Vagina (tissue), 2 donors: ENCODE data around the gene ZNF385B. TPM values are rescaled to one million over a fixed set of nuclear protein-coding genes. Genes with fewer than 3 reads are reported as not detected.

ENCODE experiments used
- DNase-seq, 2 donors: peaks; one replicate each; pipeline ENCODE4 v3.0.0-alpha.2; 2017; ENCODE audit errors: extremely low spot score in 2 of 2
- H3K27ac ChIP-seq: fragments of 200-600 bp; sonication (generic); one replicate; pipeline ENCODE4 v1.5.1; 2019
- H3K27me3 ChIP-seq: fragments of 200-600 bp; sonication (generic); one replicate; pipeline ENCODE4 v1.5.1; 2019
- H3K36me3 ChIP-seq, 2 donors: fragments of 200-600 bp; sonication (generic); one replicate each; pipeline ENCODE4 v1.5.1; 2017 to 2019
- H3K4me1 ChIP-seq: fragments of 200-600 bp; sonication (generic); one replicate; pipeline ENCODE4 v1.5.1; 2019
- H3K4me3 ChIP-seq, 2 donors: fragments of 200-600 bp; sonication (generic); 1 replicate in 1 of 2; 2 replicates in 1 of 2; pipeline ENCODE4 v1.5.1; 2016 to 2019
- H3K9me3 ChIP-seq: fragments of 200-600 bp; sonication (generic); one replicate; pipeline ENCODE4 v1.5.1; 2019
- POLR2A ChIP-seq, 2 donors: fragments of 450-650 bp; IDR thresholded peaks; one replicate each; pipeline ENCODE4 v1.6.1; 2017; ENCODE audit warnings: antibody characterized with exemption in 2 of 2, mild to moderate bottlenecking in 2 of 2, moderate library complexity in 2 of 2
- POLR2AphosphoS5 ChIP-seq, 2 donors: sonication (generic); formaldehyde crosslinking; IDR thresholded peaks; one replicate each; pipeline ENCODE4 v1.9.0; 2017; ENCODE audit warnings: antibody characterized with exemption in 2 of 2, mild to moderate bottlenecking in 2 of 2, low read depth in 1 of 2; ENCODE audit not compliant: insufficient read depth in 1 of 2
- intact Hi-C: fragments of 100-400 bp; cut with DNase I; formaldehyde crosslinking; loops from one replicate; pipeline ENCODE4 v1.15.1; 2023
- total RNA-seq: library from RNA; depleted of rRNA; stranded (reverse); fragments of >200 nt; gene quantifications from one replicate; pipeline ENCODE4 v1.2.3, GENCODE V29; 2016
- TF ChIP-seq, protein P1 (sequence below), 3 experiments: fragments of 450-650 bp in 2 of 3; fragments of 200-600 bp in 1 of 3; sonication (generic) in 1 of 3; IDR thresholded peaks; one replicate each; pipeline ENCODE4 v1.5.1; 2017 to 2019; ENCODE audit warnings: antibody characterized with exemption in 3 of 3, mild to moderate bottlenecking in 2 of 3, moderate library complexity in 2 of 3

The ZNF385B gene
- total RNA-seq, 1 donor from 2014 or later = 11.5 TPM

DNA sequence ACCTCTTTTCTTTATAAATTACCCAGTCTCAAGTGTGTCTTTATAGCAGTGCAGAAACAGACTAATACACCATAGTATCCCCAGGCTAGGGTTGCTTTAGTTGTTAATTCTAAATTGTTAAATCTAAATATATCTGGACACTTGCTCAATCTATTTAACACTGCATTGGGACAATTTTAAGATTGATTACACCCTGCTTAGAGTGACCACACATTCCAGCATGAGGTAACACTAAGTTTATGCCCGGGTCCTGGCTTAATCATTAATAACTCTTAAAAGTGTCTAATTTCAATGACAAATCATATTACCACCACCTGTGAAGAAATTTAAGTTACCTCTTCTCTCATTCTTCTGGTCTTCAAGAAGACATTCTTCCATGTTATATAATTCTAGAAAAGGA, 131.4 kb downstream of the ZNF385B start:
- no peak overlapping the region for H3K27ac ChIP-seq
- H3K9me3 ChIP-seq = no peaks in the 10 kb centered on the region
- intact Hi-C loops = no loop called here
- DNase-seq = no peak
- no peaks in the 10 kb centered on the region for H3K36me3 ChIP-seq
- H3K27me3 ChIP-seq = no peaks in the 10 kb centered on the region
- H3K4me1 ChIP-seq = no peaks in the 10 kb centered on the region
- no peak for TF ChIP-seq POLR2A (IDR thresholded peaks at IDR 0.05)
- TF ChIP-seq, protein P1, sequence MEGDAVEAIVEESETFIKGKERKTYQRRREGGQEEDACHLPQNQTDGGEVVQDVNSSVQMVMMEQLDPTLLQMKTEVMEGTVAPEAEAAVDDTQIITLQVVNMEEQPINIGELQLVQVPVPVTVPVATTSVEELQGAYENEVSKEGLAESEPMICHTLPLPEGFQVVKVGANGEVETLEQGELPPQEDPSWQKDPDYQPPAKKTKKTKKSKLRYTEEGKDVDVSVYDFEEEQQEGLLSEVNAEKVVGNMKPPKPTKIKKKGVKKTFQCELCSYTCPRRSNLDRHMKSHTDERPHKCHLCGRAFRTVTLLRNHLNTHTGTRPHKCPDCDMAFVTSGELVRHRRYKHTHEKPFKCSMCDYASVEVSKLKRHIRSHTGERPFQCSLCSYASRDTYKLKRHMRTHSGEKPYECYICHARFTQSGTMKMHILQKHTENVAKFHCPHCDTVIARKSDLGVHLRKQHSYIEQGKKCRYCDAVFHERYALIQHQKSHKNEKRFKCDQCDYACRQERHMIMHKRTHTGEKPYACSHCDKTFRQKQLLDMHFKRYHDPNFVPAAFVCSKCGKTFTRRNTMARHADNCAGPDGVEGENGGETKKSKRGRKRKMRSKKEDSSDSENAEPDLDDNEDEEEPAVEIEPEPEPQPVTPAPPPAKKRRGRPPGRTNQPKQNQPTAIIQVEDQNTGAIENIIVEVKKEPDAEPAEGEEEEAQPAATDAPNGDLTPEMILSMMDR (IDR thresholded peaks at IDR 0.05) = no peak
- TF ChIP-seq POLR2AphosphoS5 (IDR thresholded peaks at IDR 0.05; ENCODE audit: insufficient read depth in 1 of 2, low read depth in 1 of 2) = no peak
- H3K4me3 ChIP-seq = no peak overlapping the region

DNA sequence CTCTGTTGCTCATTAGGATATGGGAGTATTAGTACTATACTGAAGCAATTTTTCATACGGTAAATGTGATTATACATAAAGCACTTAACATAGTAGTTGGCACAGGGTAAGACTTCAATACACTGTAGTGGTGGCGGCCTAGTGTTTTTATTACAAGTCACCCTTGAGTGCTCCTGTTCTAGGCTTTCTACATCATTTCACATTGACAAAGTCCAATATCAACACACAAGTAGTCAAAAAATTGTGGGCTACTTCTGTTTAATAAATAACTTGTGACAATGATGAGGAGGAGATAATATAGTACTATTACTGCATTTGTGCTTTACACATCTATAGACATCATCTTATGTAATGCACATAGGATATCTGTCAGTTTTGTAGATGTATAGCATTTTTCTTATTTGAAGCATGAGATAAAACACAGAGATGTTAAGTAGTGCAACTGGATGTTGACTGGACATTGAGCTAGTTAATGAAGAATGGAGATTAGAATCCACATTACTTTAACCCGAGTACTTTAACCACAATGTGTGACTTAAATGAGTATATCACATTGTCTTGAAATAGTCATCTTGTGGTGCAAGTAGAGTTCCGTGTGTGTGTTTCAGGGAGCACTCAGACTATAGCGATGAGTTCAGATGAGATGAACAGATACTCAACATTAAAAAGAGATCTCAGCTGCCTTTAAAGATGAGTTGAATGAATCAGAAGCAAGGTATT, 134.8 kb downstream of the ZNF385B start:
- DNase-seq = no peak
- intact Hi-C loops = no loop called here
- H3K4me1 ChIP-seq = no peaks in the 10 kb centered on the region
- H3K27me3 ChIP-seq = no peaks in the 10 kb centered on the region
- no peaks in the 10 kb centered on the region for H3K9me3 ChIP-seq
- no peak overlapping the region for H3K4me3 ChIP-seq
- H3K27ac ChIP-seq = no peak overlapping the region
- TF ChIP-seq, protein P1 (IDR thresholded peaks at IDR 0.05) = no peak
- TF ChIP-seq POLR2A (IDR thresholded peaks at IDR 0.05) = no peak
- TF ChIP-seq POLR2AphosphoS5 (IDR thresholded peaks at IDR 0.05; ENCODE audit: insufficient read depth in 1 of 2, low read depth in 1 of 2) = no peak
- no peaks in the 10 kb centered on the region for H3K36me3 ChIP-seq

DNA sequence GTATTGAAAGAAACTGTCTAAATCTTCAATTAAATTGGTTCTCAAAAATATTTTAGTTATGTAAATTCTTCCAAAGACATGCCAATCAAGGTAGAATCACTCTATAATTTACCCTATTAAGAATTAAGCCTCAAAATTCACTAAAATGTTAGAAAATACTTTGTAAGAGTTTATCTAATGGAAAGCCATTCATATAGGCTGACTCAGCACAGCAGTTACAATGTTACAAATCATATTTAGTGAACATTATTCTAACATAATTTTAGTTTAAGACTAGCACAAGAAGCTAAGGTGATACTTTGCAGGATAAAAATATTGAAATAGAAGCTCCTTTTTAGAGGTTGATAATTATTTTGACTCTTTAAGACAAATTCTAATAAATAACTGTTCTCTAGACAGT, 137.0 kb downstream of the ZNF385B start:
- DNase-seq = no peak
- intact Hi-C loops = no loop called here
- H3K4me3 ChIP-seq = no peak overlapping the region
- H3K36me3 ChIP-seq = no peaks in the 10 kb centered on the region
- no peaks in the 10 kb centered on the region for H3K9me3 ChIP-seq
- H3K27ac ChIP-seq = no peak overlapping the region
- no peaks in the 10 kb centered on the region for H3K4me1 ChIP-seq
- H3K27me3 ChIP-seq = no peaks in the 10 kb centered on the region
- TF ChIP-seq POLR2A (IDR thresholded peaks at IDR 0.05) (no peak), POLR2AphosphoS5 (IDR thresholded peaks at IDR 0.05; ENCODE audit: insufficient read depth in 1 of 2, low read depth in 1 of 2) (no peak)
- TF ChIP-seq, protein P1 (IDR thresholded peaks at IDR 0.05) = no peak

DNA sequence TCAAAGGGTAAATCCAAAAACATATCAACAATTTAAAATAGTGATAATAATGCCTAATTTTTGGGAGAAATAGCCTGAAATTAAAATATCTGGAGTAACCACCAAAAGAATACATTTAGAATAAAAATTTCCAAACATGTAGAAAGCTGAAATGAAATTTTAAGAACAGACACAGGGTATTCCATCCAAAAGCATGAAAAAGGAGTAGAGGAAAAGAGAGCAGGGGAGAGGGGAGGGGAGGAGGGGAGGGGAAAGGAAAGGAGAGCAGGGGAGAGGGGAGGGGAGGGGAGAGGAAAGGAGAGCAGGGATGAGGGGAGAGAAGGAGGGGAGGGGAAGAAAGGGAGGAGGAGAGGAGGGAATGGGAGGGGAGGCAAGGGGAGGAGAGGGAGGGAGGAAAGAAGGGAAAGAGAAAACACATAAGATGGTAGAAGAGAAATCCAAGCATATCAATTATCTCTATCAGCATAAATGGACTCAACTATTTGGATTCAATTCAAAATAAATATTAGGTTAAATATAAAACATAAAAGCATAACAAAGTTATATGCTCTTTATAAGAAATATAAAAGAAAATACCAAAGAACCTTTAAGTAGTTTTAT, 141.1 kb downstream of the ZNF385B start:
- TF ChIP-seq POLR2AphosphoS5 (IDR thresholded peaks at IDR 0.05; ENCODE audit: insufficient read depth in 1 of 2, low read depth in 1 of 2) (no peak), POLR2A (IDR thresholded peaks at IDR 0.05) (no peak)
- H3K4me1 ChIP-seq = no peaks in the 10 kb centered on the region
- intact Hi-C loops = no loop called here
- H3K27me3 ChIP-seq = no peaks in the 10 kb centered on the region
- no peak overlapping the region for H3K4me3 ChIP-seq
- no peaks in the 10 kb centered on the region for H3K36me3 ChIP-seq
- no peaks in the 10 kb centered on the region for H3K9me3 ChIP-seq
- H3K27ac ChIP-seq = no peak overlapping the region
- DNase-seq = no peak

DNA sequence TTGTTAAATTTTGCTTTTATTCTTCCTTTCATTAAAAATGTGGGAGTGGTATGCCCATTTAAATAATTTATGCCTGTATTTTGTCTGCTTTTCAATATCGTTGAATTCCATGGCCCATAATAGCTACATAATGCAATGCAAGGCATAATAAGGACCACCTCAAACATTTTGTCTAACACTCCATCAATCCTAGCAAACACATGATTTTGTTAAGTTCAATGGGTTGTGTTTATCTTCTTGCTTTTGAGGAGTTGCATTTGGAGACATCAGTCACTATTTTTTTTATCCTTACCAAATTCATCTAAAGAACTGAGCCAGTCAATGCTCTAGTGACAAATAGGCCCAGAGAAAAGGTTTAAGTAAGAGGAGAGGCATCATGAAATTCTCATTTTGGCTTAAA, 145.5 kb downstream of the ZNF385B start:
- no peaks in the 10 kb centered on the region for H3K27me3 ChIP-seq
- no peaks in the 10 kb centered on the region for H3K4me1 ChIP-seq
- intact Hi-C loops = no loop called here
- H3K27ac ChIP-seq = no peak overlapping the region
- no peaks in the 10 kb centered on the region for H3K9me3 ChIP-seq
- no peak for DNase-seq
- H3K36me3 ChIP-seq = no peaks in the 10 kb centered on the region
- H3K4me3 ChIP-seq = no peak overlapping the region
- TF ChIP-seq POLR2A (IDR thresholded peaks at IDR 0.05) = no peak
- TF ChIP-seq, protein P1 (IDR thresholded peaks at IDR 0.05) = no peak
- TF ChIP-seq POLR2AphosphoS5 (IDR thresholded peaks at IDR 0.05; ENCODE audit: insufficient read depth in 1 of 2, low read depth in 1 of 2) = no peak
